ENCODE measurements around the gene SFTPD. TPM values are rescaled to one million over a fixed set of nuclear protein-coding genes. Genes with fewer than 3 reads are reported as not detected.

Gene SFTPD
- total RNA-seq, 2 donors from 2014 or later: 0.74 to 2.1 TPM

- DNase-seq (ENCODE audit: low spot score): no peak
- TF ChIP-seq, protein P1, sequence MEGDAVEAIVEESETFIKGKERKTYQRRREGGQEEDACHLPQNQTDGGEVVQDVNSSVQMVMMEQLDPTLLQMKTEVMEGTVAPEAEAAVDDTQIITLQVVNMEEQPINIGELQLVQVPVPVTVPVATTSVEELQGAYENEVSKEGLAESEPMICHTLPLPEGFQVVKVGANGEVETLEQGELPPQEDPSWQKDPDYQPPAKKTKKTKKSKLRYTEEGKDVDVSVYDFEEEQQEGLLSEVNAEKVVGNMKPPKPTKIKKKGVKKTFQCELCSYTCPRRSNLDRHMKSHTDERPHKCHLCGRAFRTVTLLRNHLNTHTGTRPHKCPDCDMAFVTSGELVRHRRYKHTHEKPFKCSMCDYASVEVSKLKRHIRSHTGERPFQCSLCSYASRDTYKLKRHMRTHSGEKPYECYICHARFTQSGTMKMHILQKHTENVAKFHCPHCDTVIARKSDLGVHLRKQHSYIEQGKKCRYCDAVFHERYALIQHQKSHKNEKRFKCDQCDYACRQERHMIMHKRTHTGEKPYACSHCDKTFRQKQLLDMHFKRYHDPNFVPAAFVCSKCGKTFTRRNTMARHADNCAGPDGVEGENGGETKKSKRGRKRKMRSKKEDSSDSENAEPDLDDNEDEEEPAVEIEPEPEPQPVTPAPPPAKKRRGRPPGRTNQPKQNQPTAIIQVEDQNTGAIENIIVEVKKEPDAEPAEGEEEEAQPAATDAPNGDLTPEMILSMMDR (IDR thresholded peaks at IDR 0.05): no peak
- no peak overlapping the region for H3K27ac ChIP-seq
- no peaks in the 10 kb centered on the region for H3K27me3 ChIP-seq
- H3K4me1 ChIP-seq: no peaks in the 10 kb centered on the region
- H3K36me3 ChIP-seq: no peaks in the 10 kb centered on the region
- no peak overlapping the region for H3K4me3 ChIP-seq
- H3K9me3 ChIP-seq: no peaks in the 10 kb centered on the region
Measured at GRCh38 chr10:79932307-79932706, 16.6 kb downstream of the SFTPD start.

DNA sequence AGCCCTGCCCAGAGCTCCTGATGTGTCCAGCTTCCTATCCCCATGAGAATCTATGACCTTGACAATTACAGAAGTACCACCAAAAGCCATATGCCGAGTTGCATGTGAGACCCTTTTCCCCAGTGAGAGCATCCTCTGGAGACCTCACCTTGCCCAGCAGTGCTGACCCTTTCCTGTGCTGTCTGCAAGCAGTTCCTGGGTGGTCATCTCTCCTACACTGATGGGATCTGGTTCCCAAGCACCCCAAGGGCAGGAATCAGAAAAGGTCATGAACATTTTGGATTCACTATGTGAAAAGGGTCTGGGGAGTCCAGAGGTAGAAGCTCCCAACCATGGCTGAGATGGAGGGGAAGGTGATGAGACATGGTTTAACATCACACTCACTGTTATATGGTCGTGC lies 18.2 kb downstream of the SFTPD start:
- no peak for DNase-seq (ENCODE audit: low spot score)
- H3K4me3 ChIP-seq: no peak overlapping the region
- H3K27ac ChIP-seq: no peak overlapping the region
- TF ChIP-seq, protein P1 (IDR thresholded peaks at IDR 0.05): no peak
- no peaks in the 10 kb centered on the region for H3K36me3 ChIP-seq
- no peaks in the 10 kb centered on the region for H3K27me3 ChIP-seq
- H3K9me3 ChIP-seq: no peaks in the 10 kb centered on the region
- H3K4me1 ChIP-seq: peaks cover 0 to 6% of the 10 kb centered on the region in 2 donors

- DNase-seq (ENCODE audit: low spot score): no peak
- no peak overlapping the region for H3K27ac ChIP-seq
- TF ChIP-seq, protein P1 (IDR thresholded peaks at IDR 0.05): no peak
- peaks cover 0 to 7% of the 10 kb centered on the region in 2 donors for H3K4me1 ChIP-seq
- no peak overlapping the region for H3K4me3 ChIP-seq
- H3K9me3 ChIP-seq: no peaks in the 10 kb centered on the region
- H3K27me3 ChIP-seq: no peaks in the 10 kb centered on the region
- no peaks in the 10 kb centered on the region for H3K36me3 ChIP-seq
Measured at GRCh38 chr10:79930267-79930666, 18.6 kb downstream of the SFTPD start.

DNA sequence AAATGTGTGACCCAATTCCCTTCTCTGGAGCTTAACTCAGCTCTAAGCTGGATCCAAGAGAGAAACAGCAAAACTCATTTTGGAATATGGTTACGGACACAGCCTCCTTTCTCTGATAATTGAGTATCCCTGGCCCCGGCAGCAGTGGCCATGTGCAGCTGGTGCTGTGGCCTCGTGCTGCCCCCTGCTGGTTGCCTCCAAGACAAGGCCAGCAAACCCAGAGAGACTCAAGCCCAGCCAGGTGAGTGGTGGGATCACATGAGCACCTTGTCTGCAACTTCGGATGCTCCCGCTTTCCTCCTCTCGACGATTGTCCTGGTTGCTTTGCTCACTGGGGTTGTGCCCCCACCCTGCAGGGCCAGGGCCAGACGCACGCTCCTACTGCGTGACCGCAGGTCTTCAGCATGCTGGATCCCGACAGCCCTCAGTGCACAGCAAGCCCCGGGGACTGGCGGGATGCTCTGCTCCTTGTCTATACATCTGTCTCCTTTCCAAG lies 19.4 kb downstream of the SFTPD start:
- H3K4me1 ChIP-seq: peaks cover 0 to 7% of the 10 kb centered on the region in 2 donors
- peak; percentile 80 for DNase-seq (ENCODE audit: low spot score)
- no peak overlapping the region for H3K27ac ChIP-seq
- no peaks in the 10 kb centered on the region for H3K9me3 ChIP-seq
- no peaks in the 10 kb centered on the region for H3K36me3 ChIP-seq
- TF ChIP-seq, protein P1 (IDR thresholded peaks at IDR 0.05): peak; percentile 90 to 95
- H3K27me3 ChIP-seq: no peaks in the 10 kb centered on the region
- H3K4me3 ChIP-seq: no peak overlapping the region

- Histone ChIP-seq H3K27ac (no peak overlapping the region), H3K9me3 (no peaks in the 10 kb centered on the region), H3K27me3 (no peaks in the 10 kb centered on the region), H3K4me1 (peaks cover 0 to 7% of the 10 kb centered on the region in 2 donors), H3K36me3 (peaks cover under 1% of the 10 kb centered on the region), H3K4me3 (no peak overlapping the region)
- TF ChIP-seq, protein P1 (IDR thresholded peaks at IDR 0.05): no peak
- DNase-seq (ENCODE audit: low spot score): peak; percentile 47
Measured at GRCh38 chr10:79928028-79928583, 20.8 kb downstream of the SFTPD start.
